HG02981 (cell line): ENCODE measurements around the gene ZBTB48.
A peak's percentile ranks its signal among the peaks of the same experiment; 100 is the strongest.

Experiments
- ATAC-seq: cut with Tn5 transposase; IDR thresholded peaks from one replicate; pipeline ENCODE4 v1.9.1; 2021; ENCODE audit warnings: mild to moderate bottlenecking, moderate library complexity; ENCODE audit not compliant: unreplicated experiment

Gene ZBTB48

GRCh38 chr1:6603915-6604558 is 24.2 kb downstream of the ZBTB48 start:
- ATAC-seq = no peak

DNA sequence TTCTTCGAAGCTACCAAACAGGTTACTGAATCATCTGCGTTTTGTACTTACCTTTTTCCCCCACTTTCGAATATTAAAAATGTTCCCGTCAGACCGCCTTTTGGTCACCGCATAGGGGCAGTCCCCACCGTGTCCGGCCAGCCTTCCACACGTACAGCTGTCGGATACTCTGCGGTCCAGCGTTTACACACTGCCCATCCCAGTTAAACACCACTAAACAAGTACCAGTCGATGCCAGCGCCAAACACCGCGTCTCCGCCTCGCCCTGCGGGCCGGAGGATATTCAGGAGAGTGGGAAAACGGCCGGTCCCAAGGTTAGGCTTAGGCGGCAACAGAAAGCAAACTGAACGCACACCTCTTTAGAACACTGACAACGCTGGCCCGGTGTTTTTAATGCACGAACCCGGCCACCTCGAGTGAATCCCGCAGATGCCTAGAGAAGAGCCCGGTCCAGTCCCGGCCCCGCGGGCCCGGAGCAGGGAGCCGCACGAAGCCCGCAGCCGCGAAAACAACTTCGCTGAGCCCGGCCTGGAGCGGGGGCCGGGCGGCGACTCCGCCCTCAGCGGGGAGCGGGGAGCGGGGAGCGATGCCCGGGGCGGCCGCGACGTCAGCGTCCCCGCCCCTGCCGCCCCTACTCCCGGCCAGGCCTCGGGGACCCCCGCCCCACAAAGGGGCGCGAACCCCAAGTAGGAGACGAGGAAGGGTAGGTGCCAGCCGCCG is 33.0 kb downstream of the ZBTB48 start:
- peak; percentile 29 for ATAC-seq

GRCh38 chr1:6613361-6614018 is 33.7 kb downstream of the ZBTB48 start, which contains the start of gene PHF13:
PHF13 (plus strand) TSS chr1:6613731; CDS start chr1:6614067, 336 bp downstream.
- peak; percentile 91 for ATAC-seq

GRCh38 chr1:6614019-6614928 is 34.5 kb downstream of the ZBTB48 start:
- peak; percentile 1 for ATAC-seq

DNA sequence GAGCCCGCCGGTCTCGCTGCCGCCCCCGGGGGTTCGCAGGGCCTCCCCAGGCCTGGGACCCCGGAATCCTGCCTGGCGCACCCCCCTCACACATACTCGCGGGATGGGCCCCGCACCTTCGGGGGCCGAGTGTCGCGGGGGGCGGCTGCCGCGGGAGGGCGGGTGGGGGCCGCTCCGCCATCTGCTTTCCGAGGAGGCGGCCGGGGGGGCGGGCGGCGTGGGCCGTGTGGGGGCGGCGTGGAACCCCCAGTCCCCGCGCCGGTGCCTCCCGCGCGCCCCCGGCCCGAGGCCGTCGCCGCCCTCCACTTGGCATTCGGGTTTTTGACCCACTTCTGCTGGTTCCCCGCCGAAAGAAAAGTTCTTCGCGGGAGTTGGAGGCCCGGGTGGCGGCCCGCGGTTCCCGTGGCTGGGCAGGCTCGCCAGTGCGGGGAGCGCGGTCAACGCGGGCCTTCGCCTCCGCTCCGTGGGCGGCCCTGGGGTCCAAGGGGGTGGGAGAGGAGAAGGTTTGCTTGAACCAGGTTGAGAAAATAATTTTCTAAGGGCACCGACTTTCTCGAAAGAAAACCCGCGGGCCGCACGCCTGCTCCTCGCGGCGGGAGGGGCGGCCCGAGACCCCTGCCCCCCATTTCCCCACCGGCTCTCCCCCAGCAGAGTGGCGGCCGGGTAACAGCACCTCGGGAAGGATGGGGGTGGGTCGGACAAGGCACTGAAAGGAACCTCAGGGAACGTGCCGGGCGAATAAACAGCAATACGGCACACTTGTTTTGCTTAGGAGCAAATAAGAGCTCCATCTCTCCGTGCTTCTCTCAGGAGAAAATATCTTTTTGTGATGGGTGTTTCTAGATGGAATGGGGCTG is 35.4 kb downstream of the ZBTB48 start:
- ATAC-seq = no peak

GRCh38 chr1:6619045-6619444 is 39.3 kb downstream of the ZBTB48 start:
- no peak for ATAC-seq

GRCh38 chr1:6621429-6622391 is 41.9 kb downstream of the ZBTB48 start:
- ATAC-seq = no peak

DNA sequence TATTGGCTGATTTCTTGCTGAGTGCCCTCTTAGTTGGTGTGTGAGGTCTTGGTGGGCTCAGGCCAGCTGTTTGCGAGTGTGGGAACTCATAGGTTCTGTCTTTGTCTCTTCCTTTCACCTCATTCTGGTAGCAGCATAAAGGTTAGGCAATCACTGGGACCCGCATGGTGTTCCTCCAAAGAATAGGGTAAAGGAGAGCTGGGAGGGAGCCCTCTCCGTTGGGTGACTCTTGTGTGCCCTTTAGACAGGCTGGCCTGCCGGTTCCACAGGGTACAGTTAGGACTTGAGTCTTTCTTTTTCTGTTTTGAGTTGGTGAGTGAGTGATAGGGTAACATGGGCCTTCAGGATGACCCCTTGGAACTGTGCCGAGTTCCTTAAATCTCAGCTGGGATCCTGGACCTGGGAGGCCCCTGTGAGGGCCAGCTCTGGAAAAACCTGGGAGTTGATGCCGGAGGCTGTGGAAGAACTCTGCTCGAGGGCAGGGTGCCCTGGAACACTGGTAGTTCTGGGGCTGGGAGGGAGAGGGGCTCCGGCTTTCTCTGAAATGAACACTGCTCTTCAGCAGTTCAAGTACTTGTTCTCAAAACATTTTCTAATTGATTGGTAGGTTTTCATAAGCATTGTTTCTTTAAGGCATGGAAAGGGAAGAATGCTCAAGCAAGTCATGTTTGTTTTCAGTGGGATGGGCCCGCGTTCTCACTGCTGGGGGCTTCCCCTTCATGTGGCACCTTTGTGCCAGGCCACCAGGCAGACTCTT is 42.8 kb downstream of the ZBTB48 start:
- ATAC-seq = no peak

- no peak for ATAC-seq
These were observed 43.6 kb downstream of the ZBTB48 start for GRCh38 chr1:6623269-6623965.

- ATAC-seq = peak; percentile 77
These were observed 45.2 kb downstream of the ZBTB48 start, which contains the start of gene THAP3 for GRCh38 chr1:6624710-6625583. THAP3 (plus strand) TSS chr1:6624868; CDS start chr1:6625219, 351 bp downstream.

- peak; percentile 25 for ATAC-seq
These were observed 45.9 kb downstream of the ZBTB48 start for GRCh38 chr1:6625584-6626149.

DNA sequence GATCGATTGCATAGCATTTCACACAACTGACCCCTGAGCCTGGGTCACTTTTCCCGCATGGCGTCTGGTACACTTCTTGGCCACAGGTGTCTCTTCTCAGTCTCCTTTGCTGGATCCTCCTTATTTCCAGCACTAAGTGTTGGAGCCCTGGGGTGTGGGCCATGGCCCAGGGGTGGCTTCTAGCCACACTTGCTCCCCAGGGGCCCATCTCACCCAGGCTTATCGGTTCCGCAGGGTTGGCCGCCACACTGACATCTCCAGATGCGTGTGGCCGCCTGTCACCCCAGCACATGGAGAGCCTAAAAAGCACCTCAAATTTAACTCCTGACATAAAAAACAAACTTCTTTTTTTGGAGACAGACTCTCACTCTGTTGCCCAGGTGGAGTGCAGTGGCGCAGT is 47.2 kb downstream of the ZBTB48 start:
- ATAC-seq = no peak

- ATAC-seq = no peak
These were observed 48.2 kb downstream of the ZBTB48 start for GRCh38 chr1:6627841-6628545.

GRCh38 chr1:6628971-6629479 is 49.2 kb downstream of the ZBTB48 start:
- no peak for ATAC-seq

DNA sequence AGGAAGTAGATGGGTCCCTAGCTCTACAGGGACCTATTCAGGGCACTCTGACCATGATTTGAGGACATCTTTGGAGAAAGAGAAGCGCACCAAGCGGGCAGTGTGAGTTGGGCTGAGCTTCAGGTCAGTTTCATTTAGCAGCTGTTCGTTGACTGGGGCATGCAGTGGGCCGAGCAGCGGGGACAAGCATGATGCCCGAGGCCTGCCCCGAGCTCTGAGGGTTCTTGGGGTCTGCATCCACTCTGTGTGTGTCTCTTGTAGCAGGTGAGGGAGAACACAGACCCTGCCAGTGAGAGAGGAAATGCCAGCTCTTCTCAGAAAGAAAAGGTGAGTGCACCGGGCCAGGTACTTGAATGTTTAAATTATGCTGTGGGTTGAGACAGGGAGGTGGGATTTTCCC is 50.2 kb downstream of the ZBTB48 start:
- ATAC-seq = no peak
